Hepatocyte (in vitro differentiated cells): ENCODE measurements around the gene CTF1. TPM values are rescaled to one million over a fixed set of nuclear protein-coding genes. Genes with fewer than 3 reads are reported as not detected.

Experiments
- DNase-seq: peaks from one replicate; pipeline ENCODE4 v3.0.0-alpha.2; 2016; ENCODE audit warnings: low spot score
- H2AFZ ChIP-seq: fragments of 200-600 bp; sonication (generic); 2 replicates; pipeline ENCODE4 v1.6.0; 2016; ENCODE audit warnings: antibody characterized with exemption, mild to moderate bottlenecking
- H3K27ac ChIP-seq: fragments of 200-600 bp; sonication (generic); 2 replicates; pipeline ENCODE4 v1.5.1; 2016; ENCODE audit warnings: mild to moderate bottlenecking
- H3K27me3 ChIP-seq: fragments of 200-600 bp; sonication (generic); 2 replicates; pipeline ENCODE4 v1.6.1; 2016
- H3K36me3 ChIP-seq: fragments of 200-600 bp; sonication (generic); replicated peaks from 2 replicates; pipeline ENCODE4 v1.5.1; 2016; ENCODE audit warnings: low read depth; ENCODE audit not compliant: insufficient read depth
- H3K4me1 ChIP-seq: fragments of 200-600 bp; sonication (generic); 2 replicates; pipeline ENCODE4 v1.5.1; 2016; ENCODE audit warnings: mild to moderate bottlenecking, moderate library complexity; ENCODE audit not compliant: insufficient read depth
- H3K4me2 ChIP-seq: fragments of 200-600 bp; sonication (generic); 2 replicates; pipeline ENCODE4 v1.6.0; 2016
- H3K4me3 ChIP-seq: fragments of 200-600 bp; sonication (generic); 2 replicates; pipeline ENCODE4 v1.5.1; 2016; ENCODE audit warnings: mild to moderate bottlenecking
- H3K79me2 ChIP-seq: fragments of 200-600 bp; sonication (generic); 2 replicates; pipeline ENCODE4 v1.6.0; 2017; ENCODE audit warnings: mild to moderate bottlenecking
- H3K9me2 ChIP-seq: fragments of 200-600 bp; sonication (generic); replicated peaks from 2 replicates; pipeline ENCODE4 v1.6.0; 2017; ENCODE audit warnings: mild to moderate bottlenecking; ENCODE audit not compliant: insufficient read depth
- H3K9me3 ChIP-seq: fragments of 200-600 bp; sonication (generic); 2 replicates; pipeline ENCODE4 v1.5.1; 2016; ENCODE audit warnings: low read depth, mild to moderate bottlenecking
- H4K20me1 ChIP-seq: fragments of 200-600 bp; sonication (generic); 2 replicates; pipeline ENCODE4 v1.6.0; 2016; ENCODE audit warnings: mild to moderate bottlenecking; ENCODE audit not compliant: insufficient read depth, poor library complexity, severe bottlenecking
- CTCF ChIP-seq: fragments of 200-600 bp; sonication (generic); IDR thresholded peaks from 2 replicates; pipeline ENCODE4 v1.5.1; 2016; ENCODE audit warnings: antibody characterized with exemption, mild to moderate bottlenecking; ENCODE audit not compliant: poor library complexity
- EZH2 ChIP-seq: fragments of 200-600 bp; sonication (generic); IDR thresholded peaks from 2 replicates; pipeline ENCODE4 v1.6.1; 2016; ENCODE audit warnings: antibody characterized with exemption, mild to moderate bottlenecking, borderline replicate concordance
- EZH2phosphoT487 ChIP-seq: fragments of 200-600 bp; sonication (generic); IDR thresholded peaks from one replicate; pipeline ENCODE4 v1.6.1; 2018; ENCODE audit warnings: antibody characterized with exemption, mild to moderate bottlenecking, low read depth, moderate library complexity; ENCODE audit not compliant: unreplicated experiment, severe bottlenecking
- WGBS: methylation state at CpG from one replicate; pipeline ENCODE4 v1.1.6; 2016; ENCODE audit warnings: low lambda C conversion rate; ENCODE audit errors: missing lambda C conversion rate; 5-methylcytosine and 5-hydroxymethylcytosine counted together
- polyA plus RNA-seq: library from polyadenylated mRNA; unstranded; fragments of >200 nt; fragmentation: Nextera tagmentation; extraction: Ambion mirVana; gene quantifications from 2 replicates; pipeline ENCODE4 v1.2.1, GENCODE V29; 2016
- total RNA-seq: library from RNA; depleted of rRNA; stranded (reverse); fragments of >200 nt; gene quantifications from 2 replicates; pipeline ENCODE4 v1.2.3, GENCODE V29; 2014

The CTF1 gene
- total and polyA plus RNA-seq, 2 experiments from 2014 or later, result 1.7 to 18.2 TPM

GRCh38 chr16:30874244-30874820, 22.1 kb upstream of the CTF1 start:
- Histone ChIP-seq H3K4me1 (peaks cover 14% of the 10 kb centered on the region), H3K27me3 (no peaks in the 10 kb centered on the region), H3K4me3 (peak overlapping the region; percentile 82), H4K20me1 (no peaks in the 10 kb centered on the region), H3K79me2 (peaks cover 39% of the 10 kb centered on the region), H2AFZ (peak overlapping the region; percentile 69), H3K27ac (peak overlapping the region; percentile 98), H3K4me2 (peak overlapping the region; percentile 78), H3K9me2 (no peaks in the 10 kb centered on the region), H3K9me3 (no peaks in the 10 kb centered on the region), H3K36me3 (no peaks in the 10 kb centered on the region)
- DNase-seq, result peak; percentile 19
- no peak for TF ChIP-seq EZH2
- 23% methylated on average over 23 of the region's 23 CpGs for WGBS

- peaks cover 41% of the 10 kb centered on the region for H3K79me2 ChIP-seq
- peak overlapping the region; percentile 69 for H2AFZ ChIP-seq
- H3K36me3 ChIP-seq, result no peaks in the 10 kb centered on the region
- peak overlapping the region; percentile 98 for H3K27ac ChIP-seq
- WGBS, result under 1% methylated on average over 81 of the region's 85 CpGs
- no peaks in the 10 kb centered on the region for H3K9me2 ChIP-seq
- peaks cover 14% of the 10 kb centered on the region for H3K4me1 ChIP-seq
- no peaks in the 10 kb centered on the region for H4K20me1 ChIP-seq
- no peaks in the 10 kb centered on the region for H3K9me3 ChIP-seq
- peak overlapping the region; percentile 78 for H3K4me2 ChIP-seq
- no peaks in the 10 kb centered on the region for H3K27me3 ChIP-seq
- TF ChIP-seq EZH2phosphoT487 (no peak), EZH2 (no peak), CTCF (no peak)
- peak overlapping the region; percentile 82 for H3K4me3 ChIP-seq
- DNase-seq, result peak; percentile 95
Measured at GRCh38 chr16:30874821-30875717, 21.3 kb upstream of the CTF1 start.

- peak overlapping the region; percentile 78 for H3K4me2 ChIP-seq
- H4K20me1 ChIP-seq, result no peaks in the 10 kb centered on the region
- 25% methylated on average over 12 of the region's 12 CpGs for WGBS
- peak overlapping the region; percentile 82 for H3K4me3 ChIP-seq
- DNase-seq, result no peak
- peaks cover 42% of the 10 kb centered on the region for H3K79me2 ChIP-seq
- H2AFZ ChIP-seq, result peak overlapping the region; percentile 69
- peak overlapping the region; percentile 98 for H3K27ac ChIP-seq
- TF ChIP-seq EZH2, result no peak
- TF ChIP-seq EZH2phosphoT487, result no peak
- no peak for TF ChIP-seq CTCF
- no peaks in the 10 kb centered on the region for H3K36me3 ChIP-seq
- H3K9me2 ChIP-seq, result no peaks in the 10 kb centered on the region
- no peaks in the 10 kb centered on the region for H3K9me3 ChIP-seq
- peaks cover 14% of the 10 kb centered on the region for H3K4me1 ChIP-seq
- no peaks in the 10 kb centered on the region for H3K27me3 ChIP-seq
Measured at GRCh38 chr16:30875871-30876801, 20.3 kb upstream of the CTF1 start.
